Activated naive CD4-positive, alpha-beta T cell treated with Interleukin-2 at 50 U/mL for 16 hours (primary cell): ENCODE data around the gene ATP7B.

Experiments
- DNase-seq: peaks from one replicate; pipeline ENCODE4 v3.0.0-alpha.2; 2020

ATP7B gene

DNA sequence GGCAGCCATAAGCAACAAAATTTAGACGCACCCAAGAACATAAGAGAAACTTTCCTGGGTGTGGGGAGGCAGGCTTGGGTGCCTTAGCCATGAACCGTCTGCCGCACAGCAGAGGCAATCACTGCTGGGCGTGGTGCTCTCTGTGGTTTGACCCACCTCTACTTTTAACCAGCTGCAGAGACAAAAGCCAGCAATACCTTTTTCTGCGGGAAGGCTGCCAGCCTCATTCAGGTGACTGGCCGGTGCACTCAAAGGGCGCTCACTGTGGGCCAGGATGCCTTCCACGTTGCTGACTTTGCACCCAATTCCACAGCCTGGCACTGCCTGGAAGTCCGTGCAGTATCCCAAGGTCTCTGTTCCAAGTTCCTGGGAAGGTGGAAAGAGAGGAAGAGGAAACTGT is 69.1 kb downstream of the ATP7B start:
- peak; percentile 22 for DNase-seq

- no peak for DNase-seq
Measured at GRCh38 chr13:51938454-51938853, 72.8 kb downstream of the ATP7B start.

DNA sequence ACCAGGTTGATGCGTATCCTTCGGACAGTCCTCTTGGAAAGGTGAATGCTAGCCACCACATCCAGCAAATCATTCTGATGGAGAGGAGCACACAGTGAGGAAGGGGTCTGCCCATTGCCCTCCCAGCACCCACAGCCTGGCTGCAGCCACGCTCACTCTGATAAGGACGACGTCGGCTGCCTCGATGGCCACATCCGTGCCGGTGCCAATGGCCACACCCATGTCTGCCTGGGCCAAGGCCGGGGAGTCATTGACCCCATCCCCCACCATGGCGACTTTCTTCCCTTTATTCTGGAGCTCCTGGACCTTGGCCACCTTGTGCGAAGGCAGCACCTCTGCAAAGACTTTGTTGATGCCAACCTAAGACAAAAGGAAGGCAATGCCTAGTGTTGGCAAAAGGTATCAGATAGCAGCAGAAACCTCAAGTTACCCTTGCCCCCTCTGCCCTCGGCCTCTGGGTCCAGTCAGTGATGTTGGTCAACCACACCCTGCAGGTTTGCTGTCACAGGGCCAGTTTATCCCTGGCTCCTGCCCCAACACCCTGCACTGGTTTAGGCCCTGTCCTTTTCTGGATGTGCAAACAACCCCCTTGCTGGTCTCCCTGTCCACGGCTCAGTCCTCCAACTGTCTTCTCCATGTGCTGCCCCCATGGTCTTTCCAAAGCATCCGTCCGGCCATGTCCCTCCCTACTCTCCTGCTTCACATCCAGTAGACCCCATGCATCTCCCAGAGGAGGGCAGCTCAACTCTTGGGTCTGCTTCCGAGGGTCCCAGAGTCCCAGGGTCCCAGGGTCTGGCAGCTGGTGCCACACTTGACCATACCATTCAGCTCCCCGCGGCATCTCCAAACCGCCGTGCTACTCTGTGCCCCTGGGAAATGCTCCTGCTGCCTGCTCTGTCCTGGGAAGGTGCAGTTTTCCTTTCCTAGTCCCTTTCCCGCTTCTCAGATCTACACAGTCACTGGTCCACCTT is 73.6 kb downstream of the ATP7B start:
- DNase-seq: no peak

DNA sequence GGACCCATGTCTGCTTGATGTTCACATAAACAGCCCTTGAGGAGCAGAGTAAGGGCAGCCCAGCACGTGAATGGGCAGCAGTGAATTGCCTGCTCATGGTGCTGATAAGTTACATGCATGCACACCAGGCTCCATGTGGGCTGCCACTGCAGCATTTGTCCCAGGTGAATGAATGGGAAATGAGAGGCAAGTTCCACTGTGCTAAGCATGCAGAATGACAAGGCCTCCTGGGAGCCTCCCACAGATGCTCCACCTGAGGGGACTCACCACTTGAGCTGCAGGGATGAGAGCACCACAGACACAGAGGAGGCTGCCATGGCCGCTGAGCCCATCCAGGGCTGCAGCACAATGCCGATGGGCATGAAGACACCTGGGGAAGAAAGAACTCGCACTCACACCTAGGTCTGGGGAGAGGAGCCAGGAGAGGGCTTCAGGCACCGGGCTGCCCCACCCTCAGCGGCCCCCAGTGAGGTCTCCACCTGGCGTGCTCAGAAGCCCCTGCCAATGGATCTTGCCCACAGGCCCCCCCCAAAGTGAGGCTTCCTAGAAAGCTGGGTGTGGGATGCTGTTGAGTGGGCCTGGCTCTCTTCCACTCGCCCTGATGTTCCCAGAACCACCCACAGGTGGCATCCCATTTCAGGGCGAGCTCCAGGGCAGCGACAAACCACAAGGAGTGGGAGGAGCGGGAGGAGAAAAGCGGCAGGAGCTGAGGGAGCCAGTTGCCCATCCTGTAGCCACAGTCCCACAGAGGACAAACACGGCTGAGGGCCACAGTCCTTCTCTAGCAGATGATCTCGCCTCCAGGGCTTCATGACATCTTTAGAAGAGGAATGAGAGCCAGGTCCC is 75.7 kb downstream of the ATP7B start:
- no peak for DNase-seq

- no peak for DNase-seq
Measured at GRCh38 chr13:51934461-51935087, 76.7 kb downstream of the ATP7B start.

DNA sequence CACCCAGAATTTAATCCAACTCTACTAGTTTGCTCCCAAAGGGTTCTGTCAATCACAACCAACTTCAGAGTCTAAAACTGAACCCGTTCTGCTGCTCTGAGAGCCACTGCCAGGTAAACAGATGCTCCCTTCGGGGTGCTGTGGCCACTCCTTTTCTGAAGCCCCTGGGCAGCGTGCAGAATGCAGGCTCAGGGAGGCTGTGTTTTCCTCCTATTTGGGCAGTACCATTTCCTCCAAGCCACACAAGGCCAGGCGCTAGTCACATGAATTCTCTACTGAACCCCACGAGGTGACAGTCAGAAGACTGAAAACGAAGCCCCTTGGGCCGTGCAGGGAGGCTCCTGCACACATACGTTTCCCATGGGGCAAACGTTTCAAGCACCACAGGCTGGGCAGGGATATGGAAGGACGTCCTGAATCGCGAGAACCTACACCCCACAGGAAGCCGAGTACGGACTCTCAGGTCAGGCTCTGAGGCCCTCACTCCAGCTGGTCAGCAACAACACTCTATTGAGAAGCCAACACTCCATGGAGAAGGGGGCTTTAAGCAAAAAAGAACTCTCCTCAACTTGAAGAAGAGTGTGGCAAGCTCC is 77.7 kb downstream of the ATP7B start:
- DNase-seq: no peak

- no peak for DNase-seq
Measured at GRCh38 chr13:51932231-51932630, 79.0 kb downstream of the ATP7B start.

GRCh38 chr13:51931606-51932005 is 79.6 kb downstream of the ATP7B start:
- no peak for DNase-seq

GRCh38 chr13:51929699-51930098 is 81.6 kb downstream of the ATP7B start:
- DNase-seq: no peak

GRCh38 chr13:51928231-51928630 is 83.0 kb downstream of the ATP7B start:
- DNase-seq: no peak

DNA sequence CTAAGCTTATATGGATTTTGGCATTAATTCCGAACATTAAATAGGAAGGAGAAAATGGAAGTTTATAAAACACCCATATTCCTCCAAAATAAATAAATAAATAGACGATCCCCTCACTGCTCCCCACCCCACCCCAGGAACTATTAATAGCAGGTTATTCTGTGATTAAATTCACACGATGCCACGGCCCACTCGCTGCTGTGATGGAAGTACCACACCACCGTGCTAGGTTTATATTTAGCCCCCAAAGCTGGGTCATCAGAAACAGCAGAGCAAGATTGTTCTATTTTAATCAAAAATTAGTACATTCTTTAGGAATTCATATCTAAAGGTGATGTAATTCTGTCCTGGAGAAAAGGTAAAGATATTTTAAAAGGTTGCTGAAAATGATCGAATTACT is 84.1 kb downstream of the ATP7B start:
- no peak for DNase-seq

DNA sequence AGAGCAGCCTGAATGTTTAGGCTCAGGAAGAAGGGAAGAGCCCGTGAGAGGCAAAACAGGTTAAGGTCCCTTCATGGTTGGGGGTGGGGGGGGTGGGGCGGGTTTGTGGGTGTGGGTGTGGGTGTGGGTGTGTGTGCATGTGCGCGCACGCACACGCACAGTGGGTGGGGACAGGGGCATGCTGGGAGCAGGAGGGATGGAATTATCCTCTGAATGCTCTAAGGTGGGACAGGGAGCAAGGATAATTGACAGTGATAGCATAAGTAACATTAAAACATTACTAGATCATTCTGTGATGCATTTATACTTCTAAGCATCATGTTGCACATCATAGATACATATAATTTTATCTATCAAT is 84.7 kb downstream of the ATP7B start:
- DNase-seq: no peak

GRCh38 chr13:51925865-51926527 is 85.3 kb downstream of the ATP7B start:
- DNase-seq: no peak

GRCh38 chr13:51924756-51925544 is 86.3 kb downstream of the ATP7B start:
- DNase-seq: no peak

- DNase-seq: no peak
Measured at GRCh38 chr13:51923983-51924539, 87.2 kb downstream of the ATP7B start.

DNA sequence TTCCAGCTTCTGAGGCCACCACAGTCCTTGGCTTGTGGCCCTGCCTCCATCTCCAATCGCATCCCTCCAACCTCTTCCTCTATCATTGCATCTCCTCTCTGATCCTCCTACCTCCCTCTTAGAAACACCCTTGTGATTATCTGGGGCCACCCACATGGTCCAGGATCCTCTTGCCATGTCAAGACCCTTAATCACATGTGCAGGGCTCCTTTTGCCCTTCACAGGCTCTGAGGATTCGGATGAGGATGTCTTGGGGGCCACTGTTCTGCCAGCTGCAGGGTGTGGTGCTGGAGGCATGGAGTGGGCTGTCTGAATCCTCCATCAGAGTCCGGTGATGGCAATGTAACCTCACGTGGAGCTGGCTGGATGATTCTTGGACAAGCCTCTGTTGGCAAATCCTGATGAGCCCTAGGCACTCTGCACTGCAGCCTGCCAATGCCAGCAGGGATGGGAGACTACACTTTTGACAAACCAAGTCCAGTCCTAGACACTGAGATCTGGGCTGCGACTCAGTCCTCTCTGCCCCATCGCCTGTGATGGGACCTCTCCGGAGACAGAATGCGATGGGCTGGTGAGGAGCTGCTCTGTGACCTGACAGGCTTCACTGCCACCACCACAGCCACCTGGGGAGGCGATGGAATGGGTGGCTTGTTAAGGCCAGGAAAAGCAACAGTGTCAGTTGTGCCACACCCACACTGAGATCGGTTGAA is 88.3 kb downstream of the ATP7B start:
- no peak for DNase-seq

- no peak for DNase-seq
Measured at GRCh38 chr13:51921790-51922740, 89.2 kb downstream of the ATP7B start.

DNA sequence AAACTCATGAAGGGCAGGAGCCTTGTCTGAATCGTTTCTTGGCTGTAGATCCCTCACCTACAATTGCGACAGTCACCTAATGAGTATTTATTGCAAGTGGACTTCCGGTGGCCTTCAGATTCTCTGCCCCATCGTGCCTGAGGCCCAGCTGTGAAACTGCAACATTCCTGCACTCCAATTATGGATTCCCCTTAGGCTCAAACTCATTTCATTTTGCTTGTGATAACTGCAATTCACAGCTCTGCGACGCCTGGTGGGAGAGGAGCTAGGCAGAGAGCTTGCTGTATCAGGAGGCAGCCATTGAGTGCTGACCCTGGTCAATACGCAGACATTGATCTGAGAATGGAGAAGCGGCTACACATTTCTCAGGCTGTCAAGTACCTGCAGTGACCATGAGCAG is 90.5 kb downstream of the ATP7B start:
- no peak for DNase-seq

GRCh38 chr13:51920267-51920666 is 91.0 kb downstream of the ATP7B start:
- no peak for DNase-seq
